Panc1 (cell line): ENCODE measurements around the gene GGN. TPM values are rescaled to one million over a fixed set of nuclear protein-coding genes. Genes with fewer than 3 reads are reported as not detected.

Source experiments
- ATAC-seq: fragments of 200-7000 bp; cut with Tn5 transposase; 2 replicates; pipeline ENCODE4 v1.9.1; 2020; ENCODE audit warnings: mild to moderate bottlenecking, moderate library complexity
- BruUV-seq: library from RNA; stranded (reverse); fragments of 400-500 nt; replicated peaks from 2 replicates; lab custom pipeline; 2021; lab: Mats Ljungman, UMichigan
- CTCF ChIA-PET: fragments of 300-600 bp; sonication (Branson Sonifier 250); formaldehyde crosslinking; loops from one replicate; lab custom pipeline; 2022; ENCODE audit warnings: antibody characterized with exemption; lab: Charles Lee
- POLR2A ChIA-PET: fragments of 300-600 bp; sonication (Branson Sonifier 250); formaldehyde crosslinking; loops from one replicate; lab custom pipeline; 2022; ENCODE audit warnings: antibody characterized with exemption; lab: Charles Lee
- DNase-seq: peaks from one replicate; pipeline ENCODE4 v3.0.0-alpha.2; 2010; ENCODE audit warnings: low read depth, low spot score
- H3K27ac ChIP-seq: 2 replicates; pipeline ENCODE4 v1.5.1; 2011; ENCODE audit warnings: mild to moderate bottlenecking, low read length, inconsistent platforms
- H3K27me3 ChIP-seq: fragments of 200-500 bp; sonication (Bioruptor generic); 2 replicates; pipeline ENCODE4 v1.6.0; 2014; ENCODE audit warnings: low read length, inconsistent platforms; ENCODE audit not compliant: control insufficient read depth, insufficient read depth
- H3K36me3 ChIP-seq: fragments of 200-500 bp; sonication (Bioruptor generic); 2 replicates; pipeline ENCODE4 v1.5.1; 2014; ENCODE audit warnings: inconsistent platforms, mild to moderate bottlenecking, low read length, moderate library complexity; ENCODE audit not compliant: control insufficient read depth, insufficient read depth
- H3K4me1 ChIP-seq: 2 replicates; pipeline ENCODE4 v1.5.1; 2011; ENCODE audit warnings: inconsistent platforms, mild to moderate bottlenecking, low read length, moderate library complexity; ENCODE audit not compliant: control insufficient read depth, insufficient read depth
- H3K4me3 ChIP-seq, 2 experiments: 2 replicates each; pipeline ENCODE4 v1.5.1; 2011 to 2012; ENCODE audit warnings: low read depth in 2 of 2, low read length in 2 of 2, mild to moderate bottlenecking in 2 of 2, inconsistent platforms in 1 of 2, moderate library complexity in 1 of 2
- H3K9me3 ChIP-seq: fragments of 200-500 bp; sonication (Bioruptor generic); 2 replicates; pipeline ENCODE4 v1.5.1; 2014; ENCODE audit warnings: low read depth, mild to moderate bottlenecking, inconsistent platforms, low read length, moderate library complexity; ENCODE audit not compliant: control insufficient read depth, insufficient read depth
- POLR2AphosphoS5 ChIP-seq: IDR thresholded peaks from 2 replicates; pipeline ENCODE4 v1.6.1; 2012; ENCODE audit warnings: mild to moderate bottlenecking, low read depth, low read length, moderate library complexity
- SIN3A ChIP-seq: IDR thresholded peaks from 2 replicates; pipeline ENCODE4 v1.6.1; 2012; ENCODE audit warnings: low read depth, mild to moderate bottlenecking, low read length, moderate library complexity, borderline replicate concordance; ENCODE audit not compliant: insufficient read depth
- TCF7L2 ChIP-seq: IDR thresholded peaks from 2 replicates; pipeline ENCODE4 v1.6.1; 2011; ENCODE audit warnings: mild to moderate bottlenecking, low read depth, low read length, inconsistent platforms
- in situ Hi-C: cut with HindIII; loops from 2 replicates; pipeline ENCODE4 v1.10.0; 2016; ENCODE audit warnings: low sequenced_read_pairs, low pct_unique_long_range_greater_than_20kb
- intact Hi-C: fragments of 100-400 bp; cut with micrococcal nuclease; formaldehyde crosslinking; loops from one replicate; pipeline ENCODE4 v1.10.0; 2022; ENCODE audit not compliant: unreplicated experiment
- total RNA-seq: library from RNA; stranded (reverse); gene quantifications from one replicate; pipeline ENCODE4 v1.2.1, GENCODE V29; 2021; ENCODE audit not compliant: unreplicated experiment
- TF ChIP-seq, protein P1 (sequence below), 2 experiments: IDR thresholded peaks; 2 replicates each; pipeline ENCODE4 v1.6.1; 2011 to 2012; ENCODE audit warnings: low read depth in 2 of 2, control low read depth in 1 of 2, low read length in 1 of 2, mild to moderate bottlenecking in 1 of 2, moderate library complexity in 1 of 2; ENCODE audit not compliant: insufficient read depth in 1 of 2
- TF ChIP-seq, protein P2 (sequence below): fragments of 450-650 bp; IDR thresholded peaks from 2 replicates; pipeline ENCODE4 v1.5.1; 2017; ENCODE audit warnings: mild to moderate bottlenecking

Gene GGN
- total RNA-seq, 1 experiment from 2014 or later = 1.4 TPM

DNA sequence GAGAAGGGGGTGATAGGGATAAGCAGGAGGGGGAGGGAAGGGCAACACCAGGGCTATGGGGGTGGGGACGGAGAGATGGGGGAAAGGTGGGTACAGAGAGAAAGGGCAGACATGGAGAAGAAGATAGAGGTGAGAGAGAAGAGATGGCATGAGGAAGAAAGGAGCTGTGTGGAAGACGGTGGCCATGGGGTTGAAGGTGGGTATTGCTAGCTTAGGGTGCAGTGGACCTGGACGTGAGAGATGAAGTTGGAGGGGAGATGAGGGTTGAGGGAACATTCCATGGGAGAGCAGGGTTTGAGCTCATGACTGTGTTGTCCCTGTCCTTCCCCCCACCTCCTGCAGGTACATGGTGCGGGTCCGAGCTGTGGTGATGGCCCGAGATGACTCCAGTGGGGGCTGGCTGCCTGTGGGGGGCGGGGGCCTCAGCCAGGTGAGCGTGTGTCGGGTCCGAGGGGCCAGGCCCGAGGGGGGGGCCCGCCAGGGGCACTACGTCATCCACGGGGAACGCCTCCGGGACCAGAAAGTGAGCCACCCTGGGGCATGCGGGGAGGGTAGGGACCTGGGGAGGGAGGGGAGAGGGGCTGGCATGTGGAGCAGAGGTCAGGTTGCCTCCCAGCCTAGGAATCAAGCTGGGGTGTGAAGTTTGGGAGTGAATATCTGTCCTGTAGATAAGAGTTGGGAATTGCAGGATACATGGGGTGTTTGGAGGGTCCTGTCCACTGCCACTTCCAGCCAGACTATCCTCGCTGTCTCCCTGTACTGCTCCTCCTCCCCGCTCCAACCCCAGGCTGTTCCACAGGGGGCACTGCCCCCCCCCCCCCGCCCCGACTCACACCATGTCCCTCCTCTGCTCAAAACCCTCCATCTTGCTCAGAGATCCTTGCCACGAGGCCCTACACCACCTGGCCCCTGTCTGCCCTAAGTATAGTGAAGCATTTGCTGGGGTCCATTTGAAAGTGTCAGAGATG, 2.4 kb upstream of the GGN start:
- H3K9me3 ChIP-seq = no peaks in the 10 kb centered on the region
- CTCF ChIA-PET = interaction anchor here (1.5 kb wide), 1 partner anchor 12 kb away, joined by 4 read pairs; the partner anchor contains the start of gene FAM98C
- intact Hi-C loops (no loop called here), in situ Hi-C loops (no loop called here)
- no peak for DNase-seq
- POLR2A ChIA-PET = no interaction called here
- H3K27ac ChIP-seq = no peak overlapping the region
- no peak overlapping the region for H3K4me3 ChIP-seq
- no peaks in the 10 kb centered on the region for H3K36me3 ChIP-seq
- no peaks in the 10 kb centered on the region for H3K27me3 ChIP-seq
- peaks cover 13% of the 10 kb centered on the region for H3K4me1 ChIP-seq
- no peak for TF ChIP-seq POLR2AphosphoS5
- TF ChIP-seq, protein P1, sequence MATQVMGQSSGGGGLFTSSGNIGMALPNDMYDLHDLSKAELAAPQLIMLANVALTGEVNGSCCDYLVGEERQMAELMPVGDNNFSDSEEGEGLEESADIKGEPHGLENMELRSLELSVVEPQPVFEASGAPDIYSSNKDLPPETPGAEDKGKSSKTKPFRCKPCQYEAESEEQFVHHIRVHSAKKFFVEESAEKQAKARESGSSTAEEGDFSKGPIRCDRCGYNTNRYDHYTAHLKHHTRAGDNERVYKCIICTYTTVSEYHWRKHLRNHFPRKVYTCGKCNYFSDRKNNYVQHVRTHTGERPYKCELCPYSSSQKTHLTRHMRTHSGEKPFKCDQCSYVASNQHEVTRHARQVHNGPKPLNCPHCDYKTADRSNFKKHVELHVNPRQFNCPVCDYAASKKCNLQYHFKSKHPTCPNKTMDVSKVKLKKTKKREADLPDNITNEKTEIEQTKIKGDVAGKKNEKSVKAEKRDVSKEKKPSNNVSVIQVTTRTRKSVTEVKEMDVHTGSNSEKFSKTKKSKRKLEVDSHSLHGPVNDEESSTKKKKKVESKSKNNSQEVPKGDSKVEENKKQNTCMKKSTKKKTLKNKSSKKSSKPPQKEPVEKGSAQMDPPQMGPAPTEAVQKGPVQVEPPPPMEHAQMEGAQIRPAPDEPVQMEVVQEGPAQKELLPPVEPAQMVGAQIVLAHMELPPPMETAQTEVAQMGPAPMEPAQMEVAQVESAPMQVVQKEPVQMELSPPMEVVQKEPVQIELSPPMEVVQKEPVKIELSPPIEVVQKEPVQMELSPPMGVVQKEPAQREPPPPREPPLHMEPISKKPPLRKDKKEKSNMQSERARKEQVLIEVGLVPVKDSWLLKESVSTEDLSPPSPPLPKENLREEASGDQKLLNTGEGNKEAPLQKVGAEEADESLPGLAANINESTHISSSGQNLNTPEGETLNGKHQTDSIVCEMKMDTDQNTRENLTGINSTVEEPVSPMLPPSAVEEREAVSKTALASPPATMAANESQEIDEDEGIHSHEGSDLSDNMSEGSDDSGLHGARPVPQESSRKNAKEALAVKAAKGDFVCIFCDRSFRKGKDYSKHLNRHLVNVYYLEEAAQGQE (IDR thresholded peaks at IDR 0.05; ENCODE audit: insufficient read depth in 1 of 2, low read depth in 2 of 2, low read length in 1 of 2) = no peak
- no peak for TF ChIP-seq SIN3A
- TF ChIP-seq, protein P2, sequence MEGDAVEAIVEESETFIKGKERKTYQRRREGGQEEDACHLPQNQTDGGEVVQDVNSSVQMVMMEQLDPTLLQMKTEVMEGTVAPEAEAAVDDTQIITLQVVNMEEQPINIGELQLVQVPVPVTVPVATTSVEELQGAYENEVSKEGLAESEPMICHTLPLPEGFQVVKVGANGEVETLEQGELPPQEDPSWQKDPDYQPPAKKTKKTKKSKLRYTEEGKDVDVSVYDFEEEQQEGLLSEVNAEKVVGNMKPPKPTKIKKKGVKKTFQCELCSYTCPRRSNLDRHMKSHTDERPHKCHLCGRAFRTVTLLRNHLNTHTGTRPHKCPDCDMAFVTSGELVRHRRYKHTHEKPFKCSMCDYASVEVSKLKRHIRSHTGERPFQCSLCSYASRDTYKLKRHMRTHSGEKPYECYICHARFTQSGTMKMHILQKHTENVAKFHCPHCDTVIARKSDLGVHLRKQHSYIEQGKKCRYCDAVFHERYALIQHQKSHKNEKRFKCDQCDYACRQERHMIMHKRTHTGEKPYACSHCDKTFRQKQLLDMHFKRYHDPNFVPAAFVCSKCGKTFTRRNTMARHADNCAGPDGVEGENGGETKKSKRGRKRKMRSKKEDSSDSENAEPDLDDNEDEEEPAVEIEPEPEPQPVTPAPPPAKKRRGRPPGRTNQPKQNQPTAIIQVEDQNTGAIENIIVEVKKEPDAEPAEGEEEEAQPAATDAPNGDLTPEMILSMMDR = no peak
- TF ChIP-seq TCF7L2 = no peak
- ATAC-seq = no peak
- no TSS peak for BruUV-seq

DNA sequence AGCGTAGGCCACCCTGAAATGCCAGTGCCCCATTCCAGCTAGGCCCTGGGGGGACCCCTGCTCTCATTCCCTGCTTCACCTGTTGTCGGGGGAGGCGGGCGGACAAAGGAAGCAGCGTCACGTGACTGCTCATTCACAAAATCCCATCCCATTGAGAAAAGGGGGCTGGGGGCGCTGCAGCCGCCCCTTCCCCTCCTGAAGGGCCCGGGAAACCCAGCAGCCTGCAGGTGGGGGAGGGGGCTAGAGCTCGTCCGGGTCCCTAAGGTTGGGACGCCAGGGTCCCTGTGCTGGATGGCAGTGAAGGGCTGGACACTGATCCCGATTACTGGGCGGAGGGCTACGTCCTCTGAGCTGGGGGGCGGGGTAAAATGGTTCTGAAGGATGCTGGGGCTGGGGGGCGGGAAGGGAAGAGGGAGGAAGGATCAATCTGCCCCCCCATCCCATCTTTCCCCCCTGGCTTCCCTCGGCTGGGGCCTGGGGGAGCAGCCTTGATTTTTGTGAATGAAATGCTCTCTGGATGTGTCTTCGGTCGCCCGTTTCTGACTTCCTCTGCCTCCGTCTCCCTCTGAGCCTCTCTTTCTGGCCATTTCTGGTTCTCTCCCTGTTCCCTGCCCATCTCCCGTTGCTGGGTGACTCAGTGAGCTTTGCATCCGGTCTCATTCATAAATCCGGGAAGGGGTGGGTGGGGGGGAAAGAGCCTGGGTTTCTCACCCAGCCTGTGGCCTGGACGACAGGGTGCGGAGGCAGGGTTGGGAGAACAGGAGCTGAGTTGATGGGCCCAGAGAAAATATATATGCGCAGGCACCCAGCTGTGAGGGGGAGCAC, 1.5 kb upstream of the GGN start:
- intact Hi-C loops = no loop called here

More for the DNA sequence above, 1.5 kb upstream of the GGN start:
- Histone ChIP-seq H3K4me1 (peaks cover 13% of the 10 kb centered on the region), H3K27ac (peak overlapping the region; percentile 76), H3K27me3 (no peaks in the 10 kb centered on the region), H3K36me3 (no peaks in the 10 kb centered on the region), H3K9me3 (no peaks in the 10 kb centered on the region), H3K4me3 (peak overlapping the region; percentile 55 to 93)
- CTCF ChIA-PET = interaction anchor here (1.5 kb wide), 1 partner anchor 13 kb away, joined by 4 read pairs; the partner anchor contains the start of gene FAM98C
- TF ChIP-seq SIN3A = no peak
- TF ChIP-seq, protein P1 (IDR thresholded peaks at IDR 0.05; ENCODE audit: insufficient read depth in 1 of 2, low read depth in 2 of 2, low read length in 1 of 2) = no peak
- no peak for TF ChIP-seq POLR2AphosphoS5
- TF ChIP-seq, protein P2 = no peak
- no peak for TF ChIP-seq TCF7L2
- ATAC-seq (no peak), DNase-seq (no peak)
- in situ Hi-C loops = no loop called here
- no TSS peak for BruUV-seq
- POLR2A ChIA-PET = no interaction called here
